Measurements from ENCODE around the gene RASSF8. TPM values are rescaled to one million over a fixed set of nuclear protein-coding genes. Genes with fewer than 3 reads are reported as not detected.

Gene RASSF8
- total RNA-seq, 1 donor from 2014 or later = 29.6 TPM

GRCh38 chr12:25975179-25975578, 16.7 kb downstream of the RASSF8 start:
- H3K4me3 ChIP-seq (ENCODE audit: low read depth, low read length) = no peak overlapping the region
- DNase-seq (ENCODE audit: low read depth) = no peak
- no peak for TF ChIP-seq CTCF (conservative IDR thresholded peaks at IDR 0.05; ENCODE audit: low read depth, low read length)

- DNase-seq (ENCODE audit: low read depth) = no peak
- no peak for TF ChIP-seq CTCF (conservative IDR thresholded peaks at IDR 0.05; ENCODE audit: low read depth, low read length)
- H3K4me3 ChIP-seq (ENCODE audit: low read depth, low read length) = no peak overlapping the region
Observed at GRCh38 chr12:25975682-25976081, 17.2 kb downstream of the RASSF8 start.

GRCh38 chr12:25976289-25976688, 17.8 kb downstream of the RASSF8 start:
- DNase-seq (ENCODE audit: low read depth) = no peak
- TF ChIP-seq CTCF (conservative IDR thresholded peaks at IDR 0.05; ENCODE audit: low read depth, low read length) = no peak

GRCh38 chr12:25977047-25977446, 18.6 kb downstream of the RASSF8 start:
- no peak for TF ChIP-seq CTCF (conservative IDR thresholded peaks at IDR 0.05; ENCODE audit: low read depth, low read length)
- no peak overlapping the region for H3K4me3 ChIP-seq (ENCODE audit: low read depth, low read length)
- peak; percentile 96 for DNase-seq (ENCODE audit: low read depth)

More at GRCh38 chr12:25976289-25976688, 17.8 kb downstream of the RASSF8 start:
- H3K4me3 ChIP-seq (ENCODE audit: low read depth, low read length) = no peak overlapping the region

GRCh38 chr12:25979059-25979458, 20.6 kb downstream of the RASSF8 start:
- no peak for TF ChIP-seq CTCF (conservative IDR thresholded peaks at IDR 0.05; ENCODE audit: low read depth, low read length)
- DNase-seq (ENCODE audit: low read depth) = no peak
- H3K4me3 ChIP-seq (ENCODE audit: low read depth, low read length) = no peak overlapping the region

- no peak for TF ChIP-seq CTCF (conservative IDR thresholded peaks at IDR 0.05; ENCODE audit: low read depth, low read length)
- DNase-seq (ENCODE audit: low read depth) = no peak
- no peak overlapping the region for H3K4me3 ChIP-seq (ENCODE audit: low read depth, low read length)
Observed at GRCh38 chr12:25979563-25979962, 21.1 kb downstream of the RASSF8 start.

GRCh38 chr12:25980035-25980434, 21.6 kb downstream of the RASSF8 start:
- H3K4me3 ChIP-seq (ENCODE audit: low read depth, low read length) = no peak overlapping the region
- no peak for DNase-seq (ENCODE audit: low read depth)
- no peak for TF ChIP-seq CTCF (conservative IDR thresholded peaks at IDR 0.05; ENCODE audit: low read depth, low read length)
